Neural cell (in vitro differentiated cells): ENCODE measurements around the gene PDCD4. TPM values are rescaled to one million over a fixed set of nuclear protein-coding genes. Genes with fewer than 3 reads are reported as not detected.
A peak's percentile ranks its signal among the peaks of the same experiment; 100 is the strongest.

Experiments used
- H2AFZ ChIP-seq: fragments of 200-600, 300-800 bp; sonication (generic), shearing (Covaris generic); 2 replicates; pipeline ENCODE4 v1.6.0; 2014; ENCODE audit warnings: low read depth, mild to moderate bottlenecking, antibody characterized with exemption, low read length, moderate library complexity
- H3F3A ChIP-seq: fragments of 200-600 bp; shearing (Covaris generic); 2 replicates; pipeline ENCODE4 v1.6.1; 2016; ENCODE audit warnings: mild to moderate bottlenecking, moderate library complexity, mixed read lengths, antibody characterized with exemption, low read length; ENCODE audit not compliant: insufficient read depth, poor library complexity, severe bottlenecking
- H3K27ac ChIP-seq: fragments of 200-600, 300-800 bp; sonication (generic), shearing (Covaris generic); 2 replicates; pipeline ENCODE4 v1.5.1; 2014; ENCODE audit warnings: mild to moderate bottlenecking, low read length, moderate library complexity
- H3K27me3 ChIP-seq: fragments of 300-800, 200-600 bp; sonication (generic), shearing (Covaris generic); 2 replicates; pipeline ENCODE4 v1.6.0; 2014; ENCODE audit warnings: mild to moderate bottlenecking, low read depth, low read length, moderate library complexity; ENCODE audit not compliant: insufficient read depth
- H3K36me3 ChIP-seq: fragments of 300-800, 200-600 bp; sonication (generic), shearing (Covaris generic); 2 replicates; pipeline ENCODE4 v1.5.1; 2014; ENCODE audit warnings: mild to moderate bottlenecking, antibody characterized with exemption, low read length, moderate library complexity; ENCODE audit not compliant: insufficient read depth
- H3K4me2 ChIP-seq: fragments of 300-800, 200-600 bp; sonication (generic), shearing (Covaris generic); 2 replicates; pipeline ENCODE4 v1.6.0; 2014; ENCODE audit warnings: mild to moderate bottlenecking, low read length
- H3K4me3 ChIP-seq: fragments of 300-800, 200-600 bp; sonication (generic), shearing (Covaris generic); 2 replicates; pipeline ENCODE4 v1.5.1; 2014; ENCODE audit warnings: mild to moderate bottlenecking, low read length, moderate library complexity
- H3K79me2 ChIP-seq: fragments of 200-600 bp; shearing (Covaris generic); replicated peaks from 2 replicates; pipeline ENCODE4 v1.6.0; 2014; ENCODE audit warnings: mild to moderate bottlenecking, low read length, moderate library complexity; ENCODE audit not compliant: insufficient read depth
- H3K9ac ChIP-seq: fragments of 300-800, 200-600 bp; sonication (generic), shearing (Covaris generic); 2 replicates; pipeline ENCODE4 v1.6.1; 2016; ENCODE audit warnings: mild to moderate bottlenecking, low read length, mixed read lengths
- H3K9me2 ChIP-seq: fragments of 200-600 bp; shearing (Covaris generic); 2 replicates; pipeline ENCODE4 v1.6.1; 2016; ENCODE audit warnings: mild to moderate bottlenecking, low read length, mixed read lengths; ENCODE audit not compliant: insufficient read depth
- H3K9me3 ChIP-seq: fragments of 200-600, 300-800 bp; sonication (generic), shearing (Covaris generic); 2 replicates; pipeline ENCODE4 v1.6.1; 2016; ENCODE audit warnings: mild to moderate bottlenecking, mixed run types, low read length, moderate library complexity, mixed read lengths
- H4K20me1 ChIP-seq: fragments of 200-600 bp; shearing (Covaris generic); 2 replicates; pipeline ENCODE4 v1.6.1; 2016; ENCODE audit warnings: mild to moderate bottlenecking, mixed run types; ENCODE audit not compliant: insufficient read depth
- CTCF ChIP-seq: fragments of 450-650 bp; IDR thresholded peaks from 2 replicates; pipeline ENCODE4 v1.5.1; 2014; ENCODE audit warnings: antibody characterized with exemption, mild to moderate bottlenecking, moderate library complexity; ENCODE audit not compliant: poor library complexity, severe bottlenecking
- EP300 ChIP-seq: fragments of 450-650 bp; conservative IDR thresholded peaks from 2 replicates; pipeline ENCODE4 v1.6.1; 2014; ENCODE audit warnings: antibody characterized with exemption, mild to moderate bottlenecking, moderate library complexity; ENCODE audit not compliant: poor library complexity, severe bottlenecking
- MXI1 ChIP-seq: fragments of 450-650 bp; conservative IDR thresholded peaks from 2 replicates; pipeline ENCODE4 v1.6.1; 2014; ENCODE audit warnings: antibody characterized with exemption, mild to moderate bottlenecking; ENCODE audit not compliant: poor library complexity, severe bottlenecking
- POLR2AphosphoS5 ChIP-seq: IDR thresholded peaks from 2 replicates; pipeline ENCODE4 v1.6.1; 2012
- RAD21 ChIP-seq: fragments of 450-650 bp; conservative IDR thresholded peaks from 2 replicates; pipeline ENCODE4 v1.6.1; 2014; ENCODE audit warnings: antibody characterized with exemption, mild to moderate bottlenecking, moderate library complexity
- SMC3 ChIP-seq: fragments of 450-650 bp; conservative IDR thresholded peaks from 2 replicates; pipeline ENCODE4 v1.6.1; 2014; ENCODE audit warnings: antibody characterized with exemption, mild to moderate bottlenecking, moderate library complexity; ENCODE audit not compliant: poor library complexity
- polyA plus RNA-seq: library from polyadenylated mRNA; depleted of rRNA; stranded (reverse); fragments of >200 nt; gene quantifications from 2 replicates; pipeline ENCODE4 v1.2.3, GENCODE V29; 2014
- TF ChIP-seq, protein P1 (sequence below): IDR thresholded peaks from 2 replicates; pipeline ENCODE4 v1.6.1; 2012; ENCODE audit warnings: borderline replicate concordance

PDCD4 gene
- polyA plus RNA-seq, 1 donor from 2014 or later = 83.5 TPM

- peak overlapping the region; percentile 83 for H3K9ac ChIP-seq
- no peaks in the 10 kb centered on the region for H3F3A ChIP-seq
- peaks cover 63% of the 10 kb centered on the region for H3K79me2 ChIP-seq
- H3K4me2 ChIP-seq = peak overlapping the region; percentile 84
- no peaks in the 10 kb centered on the region for H3K27me3 ChIP-seq
- H2AFZ ChIP-seq = peak overlapping the region; percentile 7
- no peaks in the 10 kb centered on the region for H4K20me1 ChIP-seq
- peak overlapping the region; percentile 78 for H3K27ac ChIP-seq
- no peaks in the 10 kb centered on the region for H3K36me3 ChIP-seq
- TF ChIP-seq, protein P1, sequence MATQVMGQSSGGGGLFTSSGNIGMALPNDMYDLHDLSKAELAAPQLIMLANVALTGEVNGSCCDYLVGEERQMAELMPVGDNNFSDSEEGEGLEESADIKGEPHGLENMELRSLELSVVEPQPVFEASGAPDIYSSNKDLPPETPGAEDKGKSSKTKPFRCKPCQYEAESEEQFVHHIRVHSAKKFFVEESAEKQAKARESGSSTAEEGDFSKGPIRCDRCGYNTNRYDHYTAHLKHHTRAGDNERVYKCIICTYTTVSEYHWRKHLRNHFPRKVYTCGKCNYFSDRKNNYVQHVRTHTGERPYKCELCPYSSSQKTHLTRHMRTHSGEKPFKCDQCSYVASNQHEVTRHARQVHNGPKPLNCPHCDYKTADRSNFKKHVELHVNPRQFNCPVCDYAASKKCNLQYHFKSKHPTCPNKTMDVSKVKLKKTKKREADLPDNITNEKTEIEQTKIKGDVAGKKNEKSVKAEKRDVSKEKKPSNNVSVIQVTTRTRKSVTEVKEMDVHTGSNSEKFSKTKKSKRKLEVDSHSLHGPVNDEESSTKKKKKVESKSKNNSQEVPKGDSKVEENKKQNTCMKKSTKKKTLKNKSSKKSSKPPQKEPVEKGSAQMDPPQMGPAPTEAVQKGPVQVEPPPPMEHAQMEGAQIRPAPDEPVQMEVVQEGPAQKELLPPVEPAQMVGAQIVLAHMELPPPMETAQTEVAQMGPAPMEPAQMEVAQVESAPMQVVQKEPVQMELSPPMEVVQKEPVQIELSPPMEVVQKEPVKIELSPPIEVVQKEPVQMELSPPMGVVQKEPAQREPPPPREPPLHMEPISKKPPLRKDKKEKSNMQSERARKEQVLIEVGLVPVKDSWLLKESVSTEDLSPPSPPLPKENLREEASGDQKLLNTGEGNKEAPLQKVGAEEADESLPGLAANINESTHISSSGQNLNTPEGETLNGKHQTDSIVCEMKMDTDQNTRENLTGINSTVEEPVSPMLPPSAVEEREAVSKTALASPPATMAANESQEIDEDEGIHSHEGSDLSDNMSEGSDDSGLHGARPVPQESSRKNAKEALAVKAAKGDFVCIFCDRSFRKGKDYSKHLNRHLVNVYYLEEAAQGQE = peak; percentile 27
- TF ChIP-seq RAD21 (peak; percentile 17), CTCF (no peak), MXI1 (no peak), SMC3 (peak; percentile 31), EP300 (no peak), POLR2AphosphoS5 (peak; percentile 22)
- H3K9me2 ChIP-seq = no peaks in the 10 kb centered on the region
- H3K4me3 ChIP-seq = peak overlapping the region; percentile 75
- no peaks in the 10 kb centered on the region for H3K9me3 ChIP-seq
Observed at GRCh38 chr10:110919971-110920881, 48.5 kb downstream of the PDCD4 start.

GRCh38 chr10:110923856-110924493, 52.2 kb downstream of the PDCD4 start:
- Histone ChIP-seq H2AFZ (no peak overlapping the region), H3K36me3 (no peaks in the 10 kb centered on the region), H3K27me3 (no peaks in the 10 kb centered on the region), H3K4me2 (no peak overlapping the region), H4K20me1 (no peaks in the 10 kb centered on the region), H3K9ac (no peak overlapping the region), H3K27ac (no peak overlapping the region), H3K79me2 (peaks cover 86% of the 10 kb centered on the region), H3F3A (no peaks in the 10 kb centered on the region), H3K4me3 (no peak overlapping the region), H3K9me2 (no peaks in the 10 kb centered on the region), H3K9me3 (no peaks in the 10 kb centered on the region)
- no peak for TF ChIP-seq SMC3
- TF ChIP-seq, protein P1 = no peak
- TF ChIP-seq RAD21 = no peak
- TF ChIP-seq CTCF = no peak
